HepG2 (cell line): ENCODE data around the gene ACOXL. TPM values are rescaled to one million over a fixed set of nuclear protein-coding genes. Genes with fewer than 3 reads are reported as not detected.

ENCODE experiments used
- CBFB ChIP-seq: sonication (generic); formaldehyde crosslinking; IDR thresholded peaks from 2 replicates; pipeline ENCODE4 v1.4.0; 2020; ENCODE audit warnings: missing genetic modification reagents
- ETV6 ChIP-seq: sonication (generic); formaldehyde crosslinking; conservative IDR thresholded peaks from 2 replicates; pipeline ENCODE4 v1.4.0; 2020; ENCODE audit warnings: missing genetic modification reagents
- JARID2 ChIP-seq: sonication (generic); formaldehyde crosslinking; IDR thresholded peaks from 2 replicates; pipeline ENCODE4 v1.8.1; 2023; ENCODE audit warnings: missing genetic modification reagents, inconsistent platforms; ENCODE audit not compliant: insufficient replicate concordance
- MBNL3 ChIP-seq: fragments of 250-450 bp; sonication (Bioruptor Pico); conservative IDR thresholded peaks from 2 replicates; pipeline ENCODE4 v1.8.0; 2022; ENCODE audit warnings: mild to moderate bottlenecking, inconsistent platforms
- SATB2 ChIP-seq: sonication (generic); formaldehyde crosslinking; IDR thresholded peaks from 2 replicates; pipeline ENCODE4 v1.5.0; 2020; ENCODE audit warnings: missing genetic modification reagents
- SMAD1 ChIP-seq: sonication (generic); formaldehyde crosslinking; IDR thresholded peaks from 2 replicates; pipeline ENCODE4 v1.4.0; 2020; ENCODE audit warnings: missing genetic modification reagents, low read depth, mild to moderate bottlenecking, borderline replicate concordance
- SOX13 ChIP-seq, 3 experiments: fragments of 450-650 bp in 1 of 3; sonication (generic) in 1 of 3; formaldehyde crosslinking in 1 of 3; IDR thresholded peaks in 2 of 3; conservative IDR thresholded peaks in 1 of 3; 2 replicates each; pipeline versions ENCODE4 v1.5.0 to v1.6.1; 2016 to 2020; ENCODE audit warnings: antibody characterized with exemption in 1 of 3, mild to moderate bottlenecking in 1 of 3, missing compliant biosample characterization in 1 of 3, missing genetic modification reagents in 1 of 3, moderate library complexity in 1 of 3
- TIGD3 ChIP-seq: sonication (generic); formaldehyde crosslinking; IDR thresholded peaks from 2 replicates; pipeline ENCODE4 v1.5.1; 2020; ENCODE audit warnings: mild to moderate bottlenecking, missing genetic modification reagents, borderline replicate concordance
- ZBTB14 ChIP-seq: sonication (generic); formaldehyde crosslinking; IDR thresholded peaks from 2 replicates; pipeline ENCODE4 v1.4.0; 2020; ENCODE audit warnings: missing genetic modification reagents
- ZNF552 ChIP-seq: sonication (generic); formaldehyde crosslinking; IDR thresholded peaks from 2 replicates; pipeline ENCODE4 v1.9.0; 2022; ENCODE audit warnings: missing genetic modification reagents, mild to moderate bottlenecking, borderline replicate concordance
- ZNF878 ChIP-seq: sonication (generic); formaldehyde crosslinking; IDR thresholded peaks from 2 replicates; pipeline ENCODE4 v1.8.1; 2023; ENCODE audit warnings: mild to moderate bottlenecking, missing genetic modification reagents, moderate library complexity
- polyA plus RNA-seq, 8 experiments: library from polyadenylated mRNA; depleted of rRNA in 3 of 8; stranded (reverse) in 7 of 8; unstranded in 1 of 8; fragments of >200 nt; fragmentation: Illumina TruSeq in 4 of 8; extraction: Trizol in 4 of 8; gene quantifications; 2 replicates each; pipeline versions ENCODE4 v1.2.1 to v1.2.3, GENCODE V29; 2011 to 2016; ENCODE audit warnings: low read depth in 4 of 8, missing spikeins in 1 of 8, mixed read lengths in 1 of 8; ENCODE audit not compliant: insufficient read depth in 1 of 8
- total RNA-seq, 5 experiments: library from RNA; depleted of rRNA; stranded (reverse); fragments of >200 nt; fragmentation: Illumina TruSeq; extraction: Trizol; gene quantifications; 2 replicates each; pipeline ENCODE4 v1.2.3, GENCODE V29; 2016; ENCODE audit warnings: low read depth in 1 of 5
- TF ChIP-seq, protein P1 (sequence below): sonication (generic); formaldehyde crosslinking; IDR thresholded peaks from 2 replicates; pipeline ENCODE4 v1.5.0; 2020; ENCODE audit warnings: missing genetic modification reagents, mild to moderate bottlenecking, borderline replicate concordance
- TF ChIP-seq, protein P2 (sequence below): sonication (generic); formaldehyde crosslinking; IDR thresholded peaks from 2 replicates; pipeline ENCODE4 v1.4.0; 2020; ENCODE audit warnings: mild to moderate bottlenecking, missing genetic modification reagents
- TF ChIP-seq, protein P3 (sequence below): conservative IDR thresholded peaks from 2 replicates; pipeline ENCODE4 v1.6.1; 2018; ENCODE audit warnings: missing genetic modification reagents

The ACOXL gene
- total and polyA plus RNA-seq, 2 of the 13 experiments (the other 11 are each of a cell fraction or from before 2014, with no cell fraction given) = not detected

DNA sequence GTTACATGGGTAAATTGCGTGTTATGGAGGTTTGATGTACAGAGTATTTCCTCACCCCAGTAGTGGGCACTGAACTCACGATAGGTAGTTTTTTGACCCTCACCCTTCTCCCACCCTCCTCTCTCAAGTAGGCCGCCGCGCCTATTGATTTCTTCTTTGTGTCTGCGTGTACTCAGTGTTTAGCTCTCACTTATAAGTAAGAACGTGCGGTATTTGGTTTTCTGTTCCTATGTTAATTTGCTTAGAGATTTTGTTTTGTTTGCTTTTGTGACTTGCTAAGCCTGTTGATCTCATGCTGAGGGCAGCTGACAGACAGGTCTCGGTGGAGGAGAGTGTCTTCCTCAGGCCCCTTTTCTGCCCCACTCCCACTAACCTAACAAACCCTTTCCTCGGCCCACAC is 36.2 kb downstream of the ACOXL start (continued):
- TF ChIP-seq, protein P1, sequence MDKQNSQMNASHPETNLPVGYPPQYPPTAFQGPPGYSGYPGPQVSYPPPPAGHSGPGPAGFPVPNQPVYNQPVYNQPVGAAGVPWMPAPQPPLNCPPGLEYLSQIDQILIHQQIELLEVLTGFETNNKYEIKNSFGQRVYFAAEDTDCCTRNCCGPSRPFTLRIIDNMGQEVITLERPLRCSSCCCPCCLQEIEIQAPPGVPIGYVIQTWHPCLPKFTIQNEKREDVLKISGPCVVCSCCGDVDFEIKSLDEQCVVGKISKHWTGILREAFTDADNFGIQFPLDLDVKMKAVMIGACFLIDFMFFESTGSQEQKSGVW (CRISPR knock-in tag) = no peak
- TF ChIP-seq TIGD3 (CRISPR knock-in tag) (no peak), ZNF552 (CRISPR knock-in tag) (no peak), ZNF878 (CRISPR knock-in tag) (no peak), MBNL3 (CRISPR knock-in tag) (no peak), ZBTB14 (CRISPR knock-in tag) (no peak), SATB2 (no peak), SOX13 (IDR thresholded peaks at IDR 0.05) (peak; percentile 86), SOX13 (CRISPR knock-in tag; conservative IDR thresholded peaks at IDR 0.05 in 1 of 2, IDR thresholded peaks at IDR 0.05 in 1 of 2) (peak in 1 of 2 experiments; percentile 95; a peak in 2 of 4 replicates), ETV6 (no peak), SMAD1 (CRISPR knock-in tag) (no peak), JARID2 (CRISPR knock-in tag) (no peak), CBFB (CRISPR knock-in tag) (no peak)
- TF ChIP-seq, protein P2, sequence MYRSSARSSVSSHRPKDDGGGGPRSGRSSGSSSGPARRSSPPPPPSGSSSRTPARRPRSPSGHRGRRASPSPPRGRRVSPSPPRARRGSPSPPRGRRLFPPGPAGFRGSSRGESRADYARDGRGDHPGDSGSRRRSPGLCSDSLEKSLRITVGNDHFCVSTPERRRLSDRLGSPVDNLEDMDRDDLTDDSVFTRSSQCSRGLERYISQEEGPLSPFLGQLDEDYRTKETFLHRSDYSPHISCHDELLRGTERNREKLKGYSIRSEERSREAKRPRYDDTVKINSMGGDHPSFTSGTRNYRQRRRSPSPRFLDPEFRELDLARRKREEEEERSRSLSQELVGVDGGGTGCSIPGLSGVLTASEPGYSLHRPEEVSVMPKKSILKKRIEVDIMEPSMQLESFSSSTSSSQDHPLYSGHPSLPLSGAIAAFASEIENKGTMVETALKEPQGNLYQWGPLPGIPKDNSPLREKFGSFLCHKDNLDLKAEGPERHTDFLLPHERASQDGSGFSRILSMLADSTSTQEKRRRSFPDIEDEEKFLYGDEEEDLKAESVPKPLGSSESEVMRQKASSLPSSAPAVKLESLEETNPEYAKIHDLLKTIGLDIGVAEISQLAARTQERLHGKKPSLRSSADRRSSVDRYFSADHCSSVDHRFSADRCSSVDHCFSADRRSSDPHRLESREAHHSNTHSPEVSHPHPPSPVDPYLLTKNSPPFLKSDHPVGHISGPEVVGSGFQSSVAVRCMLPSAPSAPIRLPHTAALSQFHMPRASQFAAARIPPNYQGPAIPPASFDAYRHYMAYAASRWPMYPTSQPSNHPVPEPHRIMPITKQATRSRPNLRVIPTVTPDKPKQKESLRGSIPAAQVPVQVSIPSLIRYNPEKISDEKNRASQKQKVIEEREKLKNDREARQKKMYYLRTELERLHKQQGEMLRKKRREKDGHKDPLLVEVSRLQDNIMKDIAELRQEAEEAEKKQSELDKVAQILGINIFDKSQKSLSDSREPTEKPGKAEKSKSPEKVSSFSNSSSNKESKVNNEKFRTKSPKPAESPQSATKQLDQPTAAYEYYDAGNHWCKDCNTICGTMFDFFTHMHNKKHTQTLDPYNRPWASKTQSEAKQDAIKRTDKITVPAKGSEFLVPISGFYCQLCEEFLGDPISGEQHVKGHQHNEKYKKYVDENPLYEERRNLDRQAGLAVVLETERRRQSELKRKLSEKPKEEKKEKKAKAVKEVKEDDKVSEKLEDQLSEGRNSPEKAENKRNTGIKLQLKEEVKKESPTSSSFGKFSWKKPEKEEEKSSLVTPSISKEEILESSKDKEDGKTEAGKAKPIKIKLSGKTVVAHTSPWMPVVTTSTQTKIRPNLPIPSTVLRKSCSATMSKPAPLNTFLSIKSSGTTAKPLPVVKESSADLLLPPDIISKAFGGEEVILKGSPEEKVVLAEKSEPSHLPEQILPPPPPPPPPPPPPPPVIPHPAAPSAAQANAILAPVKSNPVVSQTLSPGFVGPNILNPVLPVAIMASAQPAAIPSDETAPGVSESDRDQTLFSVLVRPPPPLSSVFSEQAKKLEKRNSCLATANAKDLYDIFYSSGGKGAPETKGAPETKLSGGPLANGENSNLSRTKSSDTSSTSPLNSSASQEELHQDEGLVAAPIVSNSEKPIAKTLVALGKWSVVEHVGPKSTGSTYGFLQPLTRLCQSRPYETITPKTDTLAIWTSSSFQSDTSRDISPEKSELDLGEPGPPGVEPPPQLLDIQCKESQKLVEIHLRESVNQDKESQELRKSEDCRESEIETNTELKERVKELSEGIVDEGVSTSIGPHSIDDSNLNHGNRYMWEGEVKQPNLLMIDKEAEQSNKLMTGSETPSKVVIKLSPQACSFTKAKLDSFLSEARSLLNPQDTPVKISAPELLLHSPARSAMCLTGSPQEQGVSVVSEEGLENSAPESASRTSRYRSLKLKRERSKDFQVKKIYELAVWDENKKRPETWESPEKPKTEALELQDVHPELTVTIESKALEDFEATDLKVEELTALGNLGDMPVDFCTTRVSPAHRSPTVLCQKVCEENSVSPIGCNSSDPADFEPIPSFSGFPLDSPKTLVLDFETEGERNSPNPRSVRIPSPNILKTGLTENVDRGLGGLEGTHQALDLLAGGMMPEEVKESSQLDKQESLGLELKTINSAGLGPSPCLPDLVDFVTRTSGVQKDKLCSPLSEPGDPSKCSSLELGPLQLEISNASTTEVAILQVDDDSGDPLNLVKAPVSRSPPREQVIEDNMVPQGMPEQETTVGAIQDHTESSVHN (CRISPR knock-in tag) = no peak
- TF ChIP-seq, protein P3, sequence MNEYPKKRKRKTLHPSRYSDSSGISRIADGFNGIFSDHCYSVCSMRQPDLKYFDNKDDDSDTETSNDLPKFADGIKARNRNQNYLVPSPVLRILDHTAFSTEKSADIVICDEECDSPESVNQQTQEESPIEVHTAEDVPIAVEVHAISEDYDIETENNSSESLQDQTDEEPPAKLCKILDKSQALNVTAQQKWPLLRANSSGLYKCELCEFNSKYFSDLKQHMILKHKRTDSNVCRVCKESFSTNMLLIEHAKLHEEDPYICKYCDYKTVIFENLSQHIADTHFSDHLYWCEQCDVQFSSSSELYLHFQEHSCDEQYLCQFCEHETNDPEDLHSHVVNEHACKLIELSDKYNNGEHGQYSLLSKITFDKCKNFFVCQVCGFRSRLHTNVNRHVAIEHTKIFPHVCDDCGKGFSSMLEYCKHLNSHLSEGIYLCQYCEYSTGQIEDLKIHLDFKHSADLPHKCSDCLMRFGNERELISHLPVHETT (CRISPR knock-in tag) = no peak
